Stomach (tissue), 4 donors: ENCODE results near the gene ACKR3.

Source experiments
- POLR2AphosphoS5 ChIP-seq, 3 donors: sonication (generic); formaldehyde crosslinking; IDR thresholded peaks; one replicate each; pipeline ENCODE4 v1.6.1; 2016; ENCODE audit warnings: antibody characterized with exemption in 3 of 3
- TF ChIP-seq, protein P1 (sequence below), 7 experiments: fragments of 450-650 bp in 4 of 7; fragments of 200-600 bp in 3 of 7; sonication (generic) in 3 of 7; IDR thresholded peaks; one replicate each; pipeline ENCODE4 v1.5.1; 2016 to 2019; ENCODE audit warnings: antibody characterized with exemption in 7 of 7, control low read depth in 2 of 7, mild to moderate bottlenecking in 1 of 7

DNA sequence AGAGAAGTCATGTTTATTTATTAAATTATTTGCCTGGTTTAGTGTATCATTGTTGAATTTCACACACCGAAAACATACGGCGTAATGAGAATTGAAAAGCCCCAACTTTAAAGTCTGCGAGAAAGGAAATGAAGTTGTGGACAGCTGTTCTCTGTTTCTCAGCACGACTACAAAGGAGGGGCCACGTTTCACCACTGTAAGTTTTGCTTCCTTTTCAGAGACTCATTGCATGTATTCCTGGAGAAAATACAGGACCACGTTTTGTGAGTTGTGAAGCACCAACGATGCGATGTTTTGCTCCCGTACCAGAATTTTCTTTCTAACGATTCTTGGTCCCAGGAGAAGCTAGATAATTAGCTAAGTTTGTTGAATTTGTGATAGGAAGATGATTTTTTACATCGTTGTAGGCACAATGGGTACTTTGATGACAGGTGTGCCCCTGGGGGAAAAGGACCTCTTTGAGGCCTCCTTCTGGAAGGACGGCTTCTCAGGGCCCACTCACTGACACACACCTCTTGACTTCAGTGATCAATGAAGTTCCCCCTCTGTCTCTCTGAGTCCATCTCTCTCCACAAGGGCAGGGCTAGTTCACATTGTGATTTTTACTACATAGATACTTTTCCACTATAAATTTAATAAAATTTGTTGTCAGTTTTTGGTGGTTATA lies 23.7 kb upstream of the ACKR3 start:
- TF ChIP-seq, protein P1, sequence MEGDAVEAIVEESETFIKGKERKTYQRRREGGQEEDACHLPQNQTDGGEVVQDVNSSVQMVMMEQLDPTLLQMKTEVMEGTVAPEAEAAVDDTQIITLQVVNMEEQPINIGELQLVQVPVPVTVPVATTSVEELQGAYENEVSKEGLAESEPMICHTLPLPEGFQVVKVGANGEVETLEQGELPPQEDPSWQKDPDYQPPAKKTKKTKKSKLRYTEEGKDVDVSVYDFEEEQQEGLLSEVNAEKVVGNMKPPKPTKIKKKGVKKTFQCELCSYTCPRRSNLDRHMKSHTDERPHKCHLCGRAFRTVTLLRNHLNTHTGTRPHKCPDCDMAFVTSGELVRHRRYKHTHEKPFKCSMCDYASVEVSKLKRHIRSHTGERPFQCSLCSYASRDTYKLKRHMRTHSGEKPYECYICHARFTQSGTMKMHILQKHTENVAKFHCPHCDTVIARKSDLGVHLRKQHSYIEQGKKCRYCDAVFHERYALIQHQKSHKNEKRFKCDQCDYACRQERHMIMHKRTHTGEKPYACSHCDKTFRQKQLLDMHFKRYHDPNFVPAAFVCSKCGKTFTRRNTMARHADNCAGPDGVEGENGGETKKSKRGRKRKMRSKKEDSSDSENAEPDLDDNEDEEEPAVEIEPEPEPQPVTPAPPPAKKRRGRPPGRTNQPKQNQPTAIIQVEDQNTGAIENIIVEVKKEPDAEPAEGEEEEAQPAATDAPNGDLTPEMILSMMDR (IDR thresholded peaks at IDR 0.05): no peak
- TF ChIP-seq POLR2AphosphoS5 (IDR thresholded peaks at IDR 0.05): no peak
